ENCODE measurements around the gene REEP3.

GRCh38 chr10:63633677-63634487 is 112.7 kb downstream of the REEP3 start:
- TF ChIP-seq CTCF (IDR thresholded peaks at IDR 0.05): no peak
- no peak for TF ChIP-seq EZH2 (IDR thresholded peaks at IDR 0.05; ENCODE audit: borderline replicate concordance, insufficient read depth, low read depth, low read length, poor library complexity, severe bottlenecking)

Data from B cell (primary cell).